GM23338 (cell line): ENCODE data around the gene APBB1IP. TPM values are rescaled to one million over a fixed set of nuclear protein-coding genes. Genes with fewer than 3 reads are reported as not detected.

Experiments used
- ATAC-seq: fragments of 200-7000 bp; cut with Tn5 transposase; 3 replicates; pipeline ENCODE4 v1.9.1; 2020
- DNase-seq: peaks from one replicate; pipeline ENCODE4 v3.0.0-alpha.2; 2015; ENCODE audit warnings: low spot score
- H2AFZ ChIP-seq: fragments of 200-600 bp; sonication (generic); 2 replicates; pipeline ENCODE4 v1.8.0; 2016; ENCODE audit warnings: antibody characterized with exemption, mild to moderate bottlenecking, moderate library complexity
- H3F3A ChIP-seq: fragments of 200-600 bp; sonication (generic); replicated peaks from 2 replicates; pipeline ENCODE4 v1.8.0; 2017; ENCODE audit warnings: antibody characterized with exemption, mixed run types, low read depth
- H3K27ac ChIP-seq: fragments of 200-600 bp; sonication (generic); 2 replicates; pipeline ENCODE4 v1.6.1; 2016; ENCODE audit warnings: low read depth
- H3K27me3 ChIP-seq: fragments of 200-600 bp; sonication (generic); 2 replicates; pipeline ENCODE4 v1.8.0; 2016; ENCODE audit warnings: mild to moderate bottlenecking, mixed run types, moderate library complexity; ENCODE audit not compliant: insufficient read depth
- H3K36me3 ChIP-seq: fragments of 200-600 bp; sonication (generic); 2 replicates; pipeline ENCODE4 v1.8.0; 2016; ENCODE audit warnings: mild to moderate bottlenecking; ENCODE audit not compliant: insufficient read depth
- H3K4me1 ChIP-seq: fragments of 200-600 bp; sonication (generic); 2 replicates; pipeline ENCODE4 v1.8.0; 2016; ENCODE audit warnings: mild to moderate bottlenecking, moderate library complexity; ENCODE audit not compliant: insufficient read depth
- H3K4me2 ChIP-seq: fragments of 200-600 bp; sonication (generic); 2 replicates; pipeline ENCODE4 v1.7.1; 2017; ENCODE audit warnings: mixed run types
- H3K4me3 ChIP-seq: fragments of 200-600 bp; sonication (generic); 2 replicates; pipeline ENCODE4 v1.6.1; 2016; ENCODE audit warnings: mixed run types
- H3K79me2 ChIP-seq: fragments of 200-600 bp; sonication (generic); replicated peaks from 2 replicates; pipeline ENCODE4 v1.8.0; 2017; ENCODE audit warnings: mild to moderate bottlenecking; ENCODE audit not compliant: insufficient read depth
- H3K9me2 ChIP-seq: fragments of 200-600 bp; sonication (generic); 2 replicates; pipeline ENCODE4 v1.8.0; 2017; ENCODE audit not compliant: insufficient read depth
- H4K20me1 ChIP-seq: fragments of 200-600 bp; sonication (generic); replicated peaks from 2 replicates; pipeline ENCODE4 v1.8.0; 2017; ENCODE audit warnings: mild to moderate bottlenecking; ENCODE audit not compliant: insufficient read depth
- H3K27ac Mint-ChIP-seq: 2 replicates; pipeline ENCODE4 v1.8.0; 2020; ENCODE audit warnings: inconsistent platforms, mild to moderate bottlenecking, moderate library complexity, mixed read lengths
- H3K27me3 Mint-ChIP-seq: 3 replicates; pipeline ENCODE4 v1.8.0; 2022; ENCODE audit warnings: low read depth, mild to moderate bottlenecking, moderate library complexity, mixed read lengths, inconsistent platforms; ENCODE audit not compliant: insufficient read depth, poor library complexity
- H3K36me3 Mint-ChIP-seq: 3 replicates; pipeline ENCODE4 v1.8.0; 2021; ENCODE audit warnings: low read depth, mild to moderate bottlenecking, inconsistent platforms, moderate library complexity, mixed read lengths
- H3K4me1 Mint-ChIP-seq: 3 replicates; pipeline ENCODE4 v1.8.0; 2020; ENCODE audit warnings: mild to moderate bottlenecking, inconsistent platforms, mixed read lengths
- H3K4me3 Mint-ChIP-seq: 3 replicates; pipeline ENCODE4 v1.8.0; 2021; ENCODE audit warnings: moderate library complexity, mild to moderate bottlenecking, inconsistent platforms, mixed read lengths
- H3K9me3 Mint-ChIP-seq: 3 replicates; pipeline ENCODE4 v1.8.0; 2020; ENCODE audit warnings: moderate library complexity, mild to moderate bottlenecking, inconsistent platforms, mixed read lengths
- CREB1 ChIP-seq: fragments of 250-450 bp; sonication (Bioruptor Pico); IDR thresholded peaks from 2 replicates; pipeline ENCODE4 v1.5.0; 2020; ENCODE audit warnings: low read depth, mild to moderate bottlenecking, moderate library complexity
- ETS1 ChIP-seq: IDR thresholded peaks from 2 replicates; pipeline ENCODE4 v1.6.1; 2016; ENCODE audit warnings: antibody characterized with exemption
- EZH2 ChIP-seq: fragments of 200-600 bp; sonication (generic); IDR thresholded peaks from one replicate; pipeline ENCODE4 v1.8.0; 2017; ENCODE audit warnings: antibody characterized with exemption, mild to moderate bottlenecking, low read depth; ENCODE audit not compliant: unreplicated experiment
- EZH2phosphoT487 ChIP-seq: fragments of 200-600 bp; sonication (generic); IDR thresholded peaks from one replicate; pipeline ENCODE4 v1.8.1; 2018; ENCODE audit warnings: antibody characterized with exemption; ENCODE audit not compliant: unreplicated experiment
- JUNB ChIP-seq: IDR thresholded peaks from one replicate; pipeline ENCODE4 v1.6.1; 2016; ENCODE audit warnings: antibody characterized with exemption; ENCODE audit not compliant: unreplicated experiment
- NANOG ChIP-seq: IDR thresholded peaks from 2 replicates; pipeline ENCODE4 v1.6.1; 2016; ENCODE audit warnings: antibody characterized with exemption, borderline replicate concordance
- POLR2AphosphoS5 ChIP-seq: IDR thresholded peaks from 2 replicates; pipeline ENCODE4 v1.6.1; 2016; ENCODE audit warnings: antibody characterized with exemption, low read depth
- REST ChIP-seq: IDR thresholded peaks from one replicate; pipeline ENCODE4 v1.6.1; 2018; ENCODE audit warnings: antibody characterized with exemption; ENCODE audit not compliant: unreplicated experiment
- STAT1 ChIP-seq: IDR thresholded peaks from one replicate; pipeline ENCODE4 v1.6.1; 2016; ENCODE audit warnings: antibody characterized with exemption; ENCODE audit not compliant: unreplicated experiment
- ZNF114 ChIP-seq: fragments of 250-450 bp; sonication (Bioruptor Pico); IDR thresholded peaks from 2 replicates; pipeline ENCODE4 v1.5.0; 2020; ENCODE audit warnings: mild to moderate bottlenecking, moderate library complexity
- ZNF331 ChIP-seq: fragments of 250-450 bp; sonication (Bioruptor Pico); IDR thresholded peaks from 2 replicates; pipeline ENCODE4 v1.5.0; 2020; ENCODE audit warnings: low read depth, mild to moderate bottlenecking, moderate library complexity
- polyA plus RNA-seq: library from polyadenylated mRNA; unstranded; fragments of >200 nt; fragmentation: Nextera tagmentation; extraction: Ambion mirVana; gene quantifications from 2 replicates; pipeline ENCODE4 v1.2.1, GENCODE V29; 2016
- total RNA-seq: library from RNA; depleted of rRNA; stranded (reverse); fragments of >200 nt; shearing (Covaris generic); gene quantifications from 2 replicates; pipeline ENCODE4 v1.2.3, GENCODE V29; 2014
- TF ChIP-seq, protein P1 (sequence below): fragments of 250-450 bp; sonication (Bioruptor Pico); IDR thresholded peaks from 2 replicates; pipeline ENCODE4 v1.5.0; 2020; ENCODE audit warnings: mild to moderate bottlenecking, moderate library complexity
- TF ChIP-seq, protein P2 (sequence below), 2 experiments: fragments of 200-600 bp in 1 of 2; sonication (generic) in 1 of 2; conservative IDR thresholded peaks; 2 replicates each; pipeline versions ENCODE4 v1.5.1 to v1.6.1; 2016 to 2017; ENCODE audit warnings: antibody characterized with exemption in 2 of 2, low read depth in 2 of 2, mild to moderate bottlenecking in 2 of 2, moderate library complexity in 1 of 2

The APBB1IP gene
- total and polyA plus RNA-seq, 2 experiments from 2014 or later, result 0.14 to 0.16 TPM

GRCh38 chr10:26449726-26450125, 11.6 kb downstream of the APBB1IP start:
- no peak overlapping the region for H3K27ac ChIP-seq
- Mint-ChIP-seq H3K9me3 (no peaks in the 10 kb centered on the region), H3K27me3 (peaks cover 2% of the 10 kb centered on the region), H3K36me3 (no peaks in the 10 kb centered on the region), H3K4me1 (no peaks in the 10 kb centered on the region; the same call in 2 of the 3 replicates), H3K4me3 (no peak overlapping the region), H3K27ac (no peak overlapping the region)
- no peaks in the 10 kb centered on the region for H3K36me3 ChIP-seq
- no peak overlapping the region for H3K4me3 ChIP-seq
- TF ChIP-seq, protein P1, sequence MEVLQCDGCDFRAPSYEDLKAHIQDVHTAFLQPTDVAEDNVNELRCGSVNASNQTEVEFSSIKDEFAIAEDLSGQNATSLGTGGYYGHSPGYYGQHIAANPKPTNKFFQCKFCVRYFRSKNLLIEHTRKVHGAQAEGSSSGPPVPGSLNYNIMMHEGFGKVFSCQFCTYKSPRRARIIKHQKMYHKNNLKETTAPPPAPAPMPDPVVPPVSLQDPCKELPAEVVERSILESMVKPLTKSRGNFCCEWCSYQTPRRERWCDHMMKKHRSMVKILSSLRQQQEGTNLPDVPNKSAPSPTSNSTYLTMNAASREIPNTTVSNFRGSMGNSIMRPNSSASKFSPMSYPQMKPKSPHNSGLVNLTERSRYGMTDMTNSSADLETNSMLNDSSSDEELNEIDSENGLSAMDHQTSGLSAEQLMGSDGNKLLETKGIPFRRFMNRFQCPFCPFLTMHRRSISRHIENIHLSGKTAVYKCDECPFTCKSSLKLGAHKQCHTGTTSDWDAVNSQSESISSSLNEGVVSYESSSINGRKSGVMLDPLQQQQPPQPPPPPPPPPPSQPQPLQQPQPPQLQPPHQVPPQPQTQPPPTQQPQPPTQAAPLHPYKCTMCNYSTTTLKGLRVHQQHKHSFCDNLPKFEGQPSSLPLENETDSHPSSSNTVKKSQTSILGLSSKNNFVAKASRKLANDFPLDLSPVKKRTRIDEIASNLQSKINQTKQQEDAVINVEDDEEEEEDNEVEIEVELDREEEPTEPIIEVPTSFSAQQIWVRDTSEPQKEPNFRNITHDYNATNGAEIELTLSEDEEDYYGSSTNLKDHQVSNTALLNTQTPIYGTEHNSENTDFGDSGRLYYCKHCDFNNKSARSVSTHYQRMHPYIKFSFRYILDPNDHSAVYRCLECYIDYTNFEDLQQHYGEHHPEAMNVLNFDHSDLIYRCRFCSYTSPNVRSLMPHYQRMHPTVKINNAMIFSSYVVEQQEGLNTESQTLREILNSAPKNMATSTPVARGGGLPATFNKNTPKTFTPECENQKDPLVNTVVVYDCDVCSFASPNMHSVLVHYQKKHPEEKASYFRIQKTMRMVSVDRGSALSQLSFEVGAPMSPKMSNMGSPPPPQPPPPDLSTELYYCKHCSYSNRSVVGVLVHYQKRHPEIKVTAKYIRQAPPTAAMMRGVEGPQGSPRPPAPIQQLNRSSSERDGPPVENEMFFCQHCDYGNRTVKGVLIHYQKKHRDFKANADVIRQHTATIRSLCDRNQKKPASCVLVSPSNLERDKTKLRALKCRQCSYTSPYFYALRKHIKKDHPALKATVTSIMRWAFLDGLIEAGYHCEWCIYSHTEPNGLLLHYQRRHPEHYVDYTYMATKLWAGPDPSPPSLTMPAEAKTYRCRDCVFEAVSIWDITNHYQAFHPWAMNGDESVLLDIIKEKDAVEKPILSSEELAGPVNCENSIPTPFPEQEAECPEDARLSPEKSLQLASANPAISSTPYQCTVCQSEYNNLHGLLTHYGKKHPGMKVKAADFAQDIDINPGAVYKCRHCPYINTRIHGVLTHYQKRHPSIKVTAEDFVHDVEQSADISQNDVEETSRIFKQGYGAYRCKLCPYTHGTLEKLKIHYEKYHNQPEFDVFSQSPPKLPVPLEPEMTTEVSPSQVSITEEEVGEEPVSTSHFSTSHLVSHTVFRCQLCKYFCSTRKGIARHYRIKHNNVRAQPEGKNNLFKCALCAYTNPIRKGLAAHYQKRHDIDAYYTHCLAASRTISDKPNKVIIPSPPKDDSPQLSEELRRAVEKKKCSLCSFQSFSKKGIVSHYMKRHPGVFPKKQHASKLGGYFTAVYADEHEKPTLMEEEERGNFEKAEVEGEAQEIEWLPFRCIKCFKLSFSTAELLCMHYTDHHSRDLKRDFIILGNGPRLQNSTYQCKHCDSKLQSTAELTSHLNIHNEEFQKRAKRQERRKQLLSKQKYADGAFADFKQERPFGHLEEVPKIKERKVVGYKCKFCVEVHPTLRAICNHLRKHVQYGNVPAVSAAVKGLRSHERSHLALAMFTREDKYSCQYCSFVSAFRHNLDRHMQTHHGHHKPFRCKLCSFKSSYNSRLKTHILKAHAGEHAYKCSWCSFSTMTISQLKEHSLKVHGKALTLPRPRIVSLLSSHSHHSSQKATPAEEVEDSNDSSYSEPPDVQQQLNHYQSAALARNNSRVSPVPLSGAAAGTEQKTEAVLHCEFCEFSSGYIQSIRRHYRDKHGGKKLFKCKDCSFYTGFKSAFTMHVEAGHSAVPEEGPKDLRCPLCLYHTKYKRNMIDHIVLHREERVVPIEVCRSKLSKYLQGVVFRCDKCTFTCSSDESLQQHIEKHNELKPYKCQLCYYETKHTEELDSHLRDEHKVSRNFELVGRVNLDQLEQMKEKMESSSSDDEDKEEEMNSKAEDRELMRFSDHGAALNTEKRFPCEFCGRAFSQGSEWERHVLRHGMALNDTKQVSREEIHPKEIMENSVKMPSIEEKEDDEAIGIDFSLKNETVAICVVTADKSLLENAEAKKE (CRISPR knock-in tag), result no peak
- no peak for TF ChIP-seq REST
- TF ChIP-seq STAT1, result no peak
- TF ChIP-seq CREB1 (CRISPR knock-in tag), result no peak
- TF ChIP-seq EZH2, result no peak
- TF ChIP-seq NANOG, result no peak
- TF ChIP-seq, protein P2, sequence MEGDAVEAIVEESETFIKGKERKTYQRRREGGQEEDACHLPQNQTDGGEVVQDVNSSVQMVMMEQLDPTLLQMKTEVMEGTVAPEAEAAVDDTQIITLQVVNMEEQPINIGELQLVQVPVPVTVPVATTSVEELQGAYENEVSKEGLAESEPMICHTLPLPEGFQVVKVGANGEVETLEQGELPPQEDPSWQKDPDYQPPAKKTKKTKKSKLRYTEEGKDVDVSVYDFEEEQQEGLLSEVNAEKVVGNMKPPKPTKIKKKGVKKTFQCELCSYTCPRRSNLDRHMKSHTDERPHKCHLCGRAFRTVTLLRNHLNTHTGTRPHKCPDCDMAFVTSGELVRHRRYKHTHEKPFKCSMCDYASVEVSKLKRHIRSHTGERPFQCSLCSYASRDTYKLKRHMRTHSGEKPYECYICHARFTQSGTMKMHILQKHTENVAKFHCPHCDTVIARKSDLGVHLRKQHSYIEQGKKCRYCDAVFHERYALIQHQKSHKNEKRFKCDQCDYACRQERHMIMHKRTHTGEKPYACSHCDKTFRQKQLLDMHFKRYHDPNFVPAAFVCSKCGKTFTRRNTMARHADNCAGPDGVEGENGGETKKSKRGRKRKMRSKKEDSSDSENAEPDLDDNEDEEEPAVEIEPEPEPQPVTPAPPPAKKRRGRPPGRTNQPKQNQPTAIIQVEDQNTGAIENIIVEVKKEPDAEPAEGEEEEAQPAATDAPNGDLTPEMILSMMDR (conservative IDR thresholded peaks at IDR 0.05; ENCODE audit: low read depth in 2 of 2), result no peak
- TF ChIP-seq POLR2AphosphoS5, result no peak
- TF ChIP-seq ETS1, result no peak
- TF ChIP-seq EZH2phosphoT487, result no peak
- no peak for TF ChIP-seq JUNB
- TF ChIP-seq ZNF114, result no peak
- TF ChIP-seq ZNF331 (CRISPR knock-in tag), result no peak
- no peak overlapping the region for H3K4me2 ChIP-seq
- ATAC-seq, result no peak
- no peaks in the 10 kb centered on the region for H3F3A ChIP-seq
- no peaks in the 10 kb centered on the region for H3K9me2 ChIP-seq
- no peaks in the 10 kb centered on the region for H3K79me2 ChIP-seq
- no peaks in the 10 kb centered on the region for H3K4me1 ChIP-seq
- no peaks in the 10 kb centered on the region for H3K27me3 ChIP-seq
- no peak for DNase-seq
- H2AFZ ChIP-seq, result no peak overlapping the region
- H4K20me1 ChIP-seq, result no peaks in the 10 kb centered on the region
